ENCODE data around the gene FAF1. TPM values are rescaled to one million over a fixed set of nuclear protein-coding genes. Genes with fewer than 3 reads are reported as not detected.
A peak's percentile ranks its signal among the peaks of the same experiment; 100 is the strongest.
"Not testable (repeated sequence)": the region's sequence is repeated elsewhere in the genome, so short reads cannot be mapped to it uniquely, and the experiment has no call there.

The FAF1 gene
- total RNA-seq, 1 donor from 2014 or later, result 54.3 TPM

DNA sequence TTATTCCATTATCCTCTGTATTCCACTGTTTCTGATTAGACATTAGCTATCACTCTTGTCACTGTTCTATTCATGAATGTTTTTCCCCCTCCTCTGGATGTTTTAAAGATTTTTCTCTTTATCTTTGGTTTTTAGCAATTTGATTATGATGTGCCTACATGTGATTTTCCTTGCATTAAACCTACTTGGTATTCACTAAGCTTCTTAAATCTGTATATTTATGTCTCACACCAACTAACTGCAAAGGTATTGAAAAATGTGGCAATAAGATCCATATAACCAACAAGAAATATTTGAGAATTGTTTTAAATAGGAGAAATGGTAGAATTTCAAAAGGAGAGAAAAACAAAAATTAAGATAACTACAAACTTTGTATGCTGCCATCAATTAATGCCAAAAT lies 25.2 kb downstream of the FAF1 start:
- no peaks in the 10 kb centered on the region for H3K36me3 Mint-ChIP-seq (ENCODE audit: low read depth, unreplicated experiment)
- TF ChIP-seq, protein P1, sequence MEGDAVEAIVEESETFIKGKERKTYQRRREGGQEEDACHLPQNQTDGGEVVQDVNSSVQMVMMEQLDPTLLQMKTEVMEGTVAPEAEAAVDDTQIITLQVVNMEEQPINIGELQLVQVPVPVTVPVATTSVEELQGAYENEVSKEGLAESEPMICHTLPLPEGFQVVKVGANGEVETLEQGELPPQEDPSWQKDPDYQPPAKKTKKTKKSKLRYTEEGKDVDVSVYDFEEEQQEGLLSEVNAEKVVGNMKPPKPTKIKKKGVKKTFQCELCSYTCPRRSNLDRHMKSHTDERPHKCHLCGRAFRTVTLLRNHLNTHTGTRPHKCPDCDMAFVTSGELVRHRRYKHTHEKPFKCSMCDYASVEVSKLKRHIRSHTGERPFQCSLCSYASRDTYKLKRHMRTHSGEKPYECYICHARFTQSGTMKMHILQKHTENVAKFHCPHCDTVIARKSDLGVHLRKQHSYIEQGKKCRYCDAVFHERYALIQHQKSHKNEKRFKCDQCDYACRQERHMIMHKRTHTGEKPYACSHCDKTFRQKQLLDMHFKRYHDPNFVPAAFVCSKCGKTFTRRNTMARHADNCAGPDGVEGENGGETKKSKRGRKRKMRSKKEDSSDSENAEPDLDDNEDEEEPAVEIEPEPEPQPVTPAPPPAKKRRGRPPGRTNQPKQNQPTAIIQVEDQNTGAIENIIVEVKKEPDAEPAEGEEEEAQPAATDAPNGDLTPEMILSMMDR (IDR thresholded peaks at IDR 0.05; ENCODE audit: unreplicated experiment), result no peak
- no peaks in the 10 kb centered on the region for H3K27me3 Mint-ChIP-seq (ENCODE audit: unreplicated experiment)
- H3K4me3 Mint-ChIP-seq (ENCODE audit: unreplicated experiment), result no peak overlapping the region
- no peak for DNase-seq (ENCODE audit: low spot score)
- no peak overlapping the region for H3K27ac Mint-ChIP-seq (ENCODE audit: unreplicated experiment)
- peaks cover 3% of the 10 kb centered on the region for H3K4me1 Mint-ChIP-seq (ENCODE audit: unreplicated experiment)
- no peaks in the 10 kb centered on the region for H3K9me3 Mint-ChIP-seq (ENCODE audit: unreplicated experiment)

GRCh38 chr1:50933770-50934169 lies 26.3 kb downstream of the FAF1 start:
- not testable (repeated sequence) for H3K4me1 Mint-ChIP-seq (ENCODE audit: unreplicated experiment); DNase-seq (ENCODE audit: low spot score); H3K9me3 Mint-ChIP-seq (ENCODE audit: unreplicated experiment); H3K36me3 Mint-ChIP-seq (ENCODE audit: low read depth, unreplicated experiment); H3K4me3 Mint-ChIP-seq (ENCODE audit: unreplicated experiment); H3K27me3 Mint-ChIP-seq (ENCODE audit: unreplicated experiment); H3K27ac Mint-ChIP-seq (ENCODE audit: unreplicated experiment)

GRCh38 chr1:50932043-50932442 lies 28.0 kb downstream of the FAF1 start:
- not testable (repeated sequence) for H3K27ac Mint-ChIP-seq (ENCODE audit: unreplicated experiment); H3K4me1 Mint-ChIP-seq (ENCODE audit: unreplicated experiment); H3K36me3 Mint-ChIP-seq (ENCODE audit: low read depth, unreplicated experiment); H3K27me3 Mint-ChIP-seq (ENCODE audit: unreplicated experiment); DNase-seq (ENCODE audit: low spot score); H3K9me3 Mint-ChIP-seq (ENCODE audit: unreplicated experiment); H3K4me3 Mint-ChIP-seq (ENCODE audit: unreplicated experiment)

DNA sequence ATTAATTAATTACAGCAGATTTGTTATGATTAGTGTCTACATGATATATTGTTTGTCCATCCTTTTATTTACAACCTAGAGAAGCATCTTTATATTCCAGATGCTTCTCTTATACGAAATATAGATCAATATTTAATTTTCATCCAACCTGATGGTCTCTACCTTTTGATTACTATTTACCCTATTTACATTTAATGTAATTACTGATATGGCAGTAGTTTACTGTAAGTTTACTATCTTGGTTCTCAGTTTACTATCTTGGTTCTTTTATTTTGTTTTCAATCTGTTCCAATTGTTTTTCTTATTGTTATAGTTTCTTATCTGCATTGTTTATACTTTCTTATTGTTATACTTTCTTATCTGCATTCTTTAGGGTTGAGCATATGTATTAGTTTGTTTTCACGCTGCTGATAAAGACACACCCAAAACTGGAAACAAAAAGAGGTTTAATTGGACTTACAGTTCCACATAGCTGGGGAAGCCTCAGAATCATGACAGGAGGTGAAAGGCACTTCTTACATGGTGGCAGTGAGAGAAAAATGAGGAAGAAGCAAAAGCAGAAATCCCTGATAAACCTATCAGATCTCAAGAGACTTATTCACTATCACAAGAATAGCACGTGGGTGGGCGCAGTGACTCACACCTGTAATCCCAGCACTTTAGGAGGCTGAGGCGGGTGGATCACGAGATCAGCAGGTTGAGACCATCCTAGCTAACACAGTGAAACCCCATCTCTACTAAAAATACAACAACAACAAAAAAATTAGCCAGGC lies 28.9 kb downstream of the FAF1 start:
- no peaks in the 10 kb centered on the region for H3K36me3 Mint-ChIP-seq (ENCODE audit: low read depth, unreplicated experiment)
- no peaks in the 10 kb centered on the region for H3K9me3 Mint-ChIP-seq (ENCODE audit: unreplicated experiment)
- H3K27me3 Mint-ChIP-seq (ENCODE audit: unreplicated experiment), result no peaks in the 10 kb centered on the region
- DNase-seq (ENCODE audit: low spot score), result no peak
- H3K4me3 Mint-ChIP-seq (ENCODE audit: unreplicated experiment), result no peak overlapping the region
- peaks cover 3% of the 10 kb centered on the region for H3K4me1 Mint-ChIP-seq (ENCODE audit: unreplicated experiment)
- no peak overlapping the region for H3K27ac Mint-ChIP-seq (ENCODE audit: unreplicated experiment)
- TF ChIP-seq, protein P1 (IDR thresholded peaks at IDR 0.05; ENCODE audit: unreplicated experiment), result no peak

DNA sequence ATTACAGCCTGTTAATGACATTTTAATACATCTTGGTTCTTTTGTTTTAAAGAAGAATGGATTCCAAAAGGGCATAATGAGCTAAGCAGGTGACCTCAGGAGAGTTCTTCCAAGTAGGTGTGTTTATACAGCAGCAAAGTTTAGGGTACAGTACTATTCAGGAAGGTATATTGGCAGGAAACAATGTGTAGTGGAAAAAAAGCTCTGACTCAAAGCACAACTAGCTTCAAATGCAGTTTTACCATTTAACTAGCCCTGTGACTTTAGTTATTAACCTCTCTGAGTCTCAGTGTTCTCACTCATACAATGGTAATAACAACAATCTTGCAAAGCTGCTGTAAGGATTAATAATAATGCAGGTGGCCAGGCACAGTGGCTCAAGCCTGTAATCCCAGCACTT lies 29.9 kb downstream of the FAF1 start:
- Mint-ChIP-seq H3K4me3 (ENCODE audit: unreplicated experiment) (no peak overlapping the region), H3K9me3 (ENCODE audit: unreplicated experiment) (no peaks in the 10 kb centered on the region), H3K27ac (ENCODE audit: unreplicated experiment) (no peak overlapping the region), H3K36me3 (ENCODE audit: low read depth, unreplicated experiment) (no peaks in the 10 kb centered on the region), H3K27me3 (ENCODE audit: unreplicated experiment) (no peaks in the 10 kb centered on the region), H3K4me1 (ENCODE audit: unreplicated experiment) (peaks cover 3% of the 10 kb centered on the region)
- TF ChIP-seq, protein P1 (IDR thresholded peaks at IDR 0.05; ENCODE audit: unreplicated experiment), result no peak
- DNase-seq (ENCODE audit: low spot score), result no peak

DNA sequence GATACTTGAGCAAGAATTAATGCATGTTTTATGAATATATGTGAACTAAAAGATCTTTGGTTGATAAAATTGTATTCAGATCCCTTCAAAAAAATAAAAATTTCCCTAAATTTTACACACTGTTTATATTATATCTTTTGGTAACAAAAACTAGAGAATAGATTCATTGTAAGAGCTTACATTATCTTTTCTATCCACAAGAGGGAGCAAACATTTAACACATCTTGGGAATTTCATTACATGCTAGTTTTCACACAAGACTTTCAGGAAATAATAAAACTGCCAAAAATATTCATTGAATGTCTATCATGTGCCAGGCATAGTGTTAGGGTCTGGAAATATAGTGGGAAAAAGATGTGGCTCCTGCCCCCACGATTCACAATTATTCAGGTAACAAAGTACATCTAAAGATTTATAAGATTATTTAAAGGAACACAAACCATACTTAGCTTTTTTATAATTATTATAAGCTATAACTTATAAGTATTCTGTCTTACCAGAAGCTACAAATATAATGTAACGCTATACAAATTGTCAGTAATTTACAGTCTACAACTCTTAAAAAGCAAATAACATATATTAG lies 30.6 kb downstream of the FAF1 start:
- Mint-ChIP-seq H3K4me1 (ENCODE audit: unreplicated experiment) (peaks cover 3% of the 10 kb centered on the region), H3K27ac (ENCODE audit: unreplicated experiment) (no peak overlapping the region), H3K9me3 (ENCODE audit: unreplicated experiment) (no peaks in the 10 kb centered on the region), H3K27me3 (ENCODE audit: unreplicated experiment) (no peaks in the 10 kb centered on the region), H3K36me3 (ENCODE audit: low read depth, unreplicated experiment) (no peaks in the 10 kb centered on the region), H3K4me3 (ENCODE audit: unreplicated experiment) (no peak overlapping the region)
- DNase-seq (ENCODE audit: low spot score), result no peak
- TF ChIP-seq, protein P1 (IDR thresholded peaks at IDR 0.05; ENCODE audit: unreplicated experiment), result peak; percentile 74

Measured in endothelial cell (in vitro differentiated cells).